ENCODE data around the gene NDUFB4. TPM values are rescaled to one million over a fixed set of nuclear protein-coding genes. Genes with fewer than 3 reads are reported as not detected.

Gene NDUFB4
- 100 to 1,000 TPM; 120 to 124 TPM for total RNA-seq

GRCh38 chr3:120596116-120596852 lies at the start of gene NDUFB4:
Gene NDUFB4 (plus strand): TSS chr3:120596336. CDS start chr3:120596360, 24 bp downstream.
- no peaks in the 10 kb centered on the region for H3K9me3 Mint-ChIP-seq
- peaks cover 2% of the 10 kb centered on the region for H3K27me3 Mint-ChIP-seq
- peak within 1 kb of the TSS; percentile 92 for H3K27ac Mint-ChIP-seq

GRCh38 chr3:120550546-120550945 lies 45.6 kb upstream of the NDUFB4 start:
- Mint-ChIP-seq H3K27ac (no peak overlapping the region), H3K4me3 (no peak overlapping the region), H3K9me3 (no peaks in the 10 kb centered on the region), H3K27me3 (peaks cover 11% of the 10 kb centered on the region), H3K4me1 (no peaks in the 10 kb centered on the region), H3K36me3 (no peaks in the 10 kb centered on the region)
- no peak for DNase-seq

More at GRCh38 chr3:120596116-120596852, at the start of gene NDUFB4:
- DNase-seq, result peak; percentile 94
- peaks cover 12% of the 10 kb centered on the region for H3K4me1 Mint-ChIP-seq
- peaks cover 5% of the 10 kb centered on the region for H3K36me3 Mint-ChIP-seq
- H3K4me3 Mint-ChIP-seq, result peak within 1 kb of the TSS; percentile 85

- Mint-ChIP-seq H3K9me3 (no peaks in the 10 kb centered on the region), H3K4me1 (no peaks in the 10 kb centered on the region), H3K27me3 (peaks cover 14% of the 10 kb centered on the region), H3K36me3 (no peaks in the 10 kb centered on the region), H3K4me3 (no peak overlapping the region), H3K27ac (no peak overlapping the region)
- DNase-seq, result no peak
These were observed 43.7 kb upstream of the NDUFB4 start for GRCh38 chr3:120552184-120553172.

GRCh38 chr3:120554812-120555606 lies 41.1 kb upstream of the NDUFB4 start:
- Mint-ChIP-seq H3K27me3 (peaks cover 17% of the 10 kb centered on the region), H3K4me3 (no peak overlapping the region), H3K27ac (no peak overlapping the region), H3K9me3 (no peaks in the 10 kb centered on the region), H3K4me1 (peaks cover 9% of the 10 kb centered on the region), H3K36me3 (no peaks in the 10 kb centered on the region)
- no peak for DNase-seq

- H3K36me3 Mint-ChIP-seq, result no peaks in the 10 kb centered on the region
- no peak for DNase-seq
These were observed 40.3 kb upstream of the NDUFB4 start for GRCh38 chr3:120555657-120556509.

GRCh38 chr3:120557115-120557514 lies 39.0 kb upstream of the NDUFB4 start:
- H3K36me3 Mint-ChIP-seq, result no peaks in the 10 kb centered on the region
- H3K27me3 Mint-ChIP-seq, result peaks cover 16% of the 10 kb centered on the region
- H3K27ac Mint-ChIP-seq, result no peak overlapping the region
- no peak for DNase-seq
- peaks cover 13% of the 10 kb centered on the region for H3K4me1 Mint-ChIP-seq
- H3K4me3 Mint-ChIP-seq, result no peak overlapping the region
- no peaks in the 10 kb centered on the region for H3K9me3 Mint-ChIP-seq

More at GRCh38 chr3:120555657-120556509, 40.3 kb upstream of the NDUFB4 start:
- Mint-ChIP-seq H3K4me3 (no peak overlapping the region), H3K4me1 (peaks cover 9% of the 10 kb centered on the region), H3K27me3 (peaks cover 16% of the 10 kb centered on the region), H3K27ac (no peak overlapping the region), H3K9me3 (no peaks in the 10 kb centered on the region)

GRCh38 chr3:120558771-120559241 lies 37.3 kb upstream of the NDUFB4 start:
- Mint-ChIP-seq H3K4me3 (peak overlapping the region; percentile 68), H3K9me3 (no peaks in the 10 kb centered on the region), H3K27ac (no peak overlapping the region), H3K4me1 (peaks cover 13% of the 10 kb centered on the region), H3K36me3 (no peaks in the 10 kb centered on the region), H3K27me3 (peaks cover 16% of the 10 kb centered on the region)
- peak; percentile 83 for DNase-seq

- peaks cover 13% of the 10 kb centered on the region for H3K4me1 Mint-ChIP-seq
- peak overlapping the region; percentile 66 for H3K4me3 Mint-ChIP-seq
- no peaks in the 10 kb centered on the region for H3K9me3 Mint-ChIP-seq
- peaks cover 16% of the 10 kb centered on the region for H3K27me3 Mint-ChIP-seq
- no peak for DNase-seq
- peak overlapping the region; percentile 55 for H3K27ac Mint-ChIP-seq
- H3K36me3 Mint-ChIP-seq, result no peaks in the 10 kb centered on the region
These were observed 36.7 kb upstream of the NDUFB4 start for GRCh38 chr3:120559242-120560061.

GRCh38 chr3:120560304-120561250 lies 35.6 kb upstream of the NDUFB4 start:
- H3K27ac Mint-ChIP-seq, result no peak overlapping the region
- no peaks in the 10 kb centered on the region for H3K9me3 Mint-ChIP-seq
- no peak overlapping the region for H3K4me3 Mint-ChIP-seq
- peaks cover 13% of the 10 kb centered on the region for H3K4me1 Mint-ChIP-seq
- DNase-seq, result no peak
- peaks cover 16% of the 10 kb centered on the region for H3K27me3 Mint-ChIP-seq
- H3K36me3 Mint-ChIP-seq, result no peaks in the 10 kb centered on the region

GRCh38 chr3:120561251-120562045 lies 34.7 kb upstream of the NDUFB4 start:
- Mint-ChIP-seq H3K4me1 (peaks cover 13% of the 10 kb centered on the region), H3K27me3 (peaks cover 16% of the 10 kb centered on the region), H3K9me3 (no peaks in the 10 kb centered on the region), H3K4me3 (no peak overlapping the region), H3K27ac (no peak overlapping the region), H3K36me3 (no peaks in the 10 kb centered on the region)
- peak; percentile 38 for DNase-seq

GRCh38 chr3:120563356-120564022 lies 32.6 kb upstream of the NDUFB4 start:
- DNase-seq, result no peak
- no peak overlapping the region for H3K4me3 Mint-ChIP-seq
- no peaks in the 10 kb centered on the region for H3K9me3 Mint-ChIP-seq
- H3K36me3 Mint-ChIP-seq, result no peaks in the 10 kb centered on the region
- peaks cover 4% of the 10 kb centered on the region for H3K27me3 Mint-ChIP-seq
- H3K27ac Mint-ChIP-seq, result no peak overlapping the region
- peaks cover 14% of the 10 kb centered on the region for H3K4me1 Mint-ChIP-seq
